ENCODE data around the gene WDR48. TPM values are rescaled to one million over a fixed set of nuclear protein-coding genes. Genes with fewer than 3 reads are reported as not detected.

The WDR48 gene
- total RNA-seq, 2 experiments from 2014 or later = 38.0 to 43.2 TPM

DNA sequence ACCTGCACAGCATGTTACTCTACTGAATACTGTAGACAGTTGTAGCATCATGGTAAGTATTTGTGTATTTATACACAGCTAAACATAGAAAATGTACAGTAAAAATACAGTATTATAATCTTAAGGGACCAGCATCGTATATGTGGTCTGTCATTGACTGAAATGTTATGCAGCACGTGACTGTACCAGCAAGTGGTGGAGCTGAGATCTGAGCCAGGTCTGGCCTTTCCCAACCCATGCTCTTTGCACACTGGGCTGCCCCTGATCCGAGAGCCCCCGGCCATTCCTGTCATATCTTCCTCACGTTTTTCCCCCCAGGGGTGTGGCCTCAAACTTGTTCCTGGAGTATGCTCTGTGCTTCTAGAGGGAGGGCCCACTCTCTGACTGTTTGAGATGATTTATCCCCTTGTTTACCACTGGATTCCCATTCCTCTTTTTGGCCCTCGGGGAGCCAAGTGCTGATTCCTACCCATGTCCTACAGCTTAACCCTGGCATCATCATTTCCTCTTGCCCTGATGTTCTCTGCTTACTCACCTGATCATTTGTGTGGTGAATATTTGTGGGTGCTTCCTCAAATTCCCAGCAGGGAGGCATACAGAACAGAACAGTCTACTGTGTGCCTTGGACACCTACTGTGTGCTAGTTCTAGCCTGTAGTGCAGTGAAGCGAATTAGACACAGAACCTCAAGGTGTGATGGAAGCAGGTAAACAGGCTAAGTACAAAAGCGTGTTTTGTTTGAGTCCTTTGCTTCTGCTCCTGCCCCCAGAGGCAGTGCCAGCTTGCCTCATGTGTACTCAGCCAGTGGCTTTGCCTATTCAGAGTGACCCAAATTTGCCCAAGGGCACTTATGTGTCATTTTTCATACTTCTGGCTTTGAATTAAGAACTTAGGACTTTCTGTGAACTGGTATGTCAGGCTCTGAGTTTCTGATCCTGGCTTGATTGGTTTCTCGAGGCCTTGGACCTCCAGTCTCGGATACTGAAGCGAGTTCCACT is 80.6 kb downstream of the WDR48 start:
- ChIA-PET CTCF (interaction anchor here (1.3 kb wide), 1 partner anchor 159 kb away, joined by 3 read pairs; no protein-coding TSS in a partner anchor), POLR2A (no interaction called here)

DNA sequence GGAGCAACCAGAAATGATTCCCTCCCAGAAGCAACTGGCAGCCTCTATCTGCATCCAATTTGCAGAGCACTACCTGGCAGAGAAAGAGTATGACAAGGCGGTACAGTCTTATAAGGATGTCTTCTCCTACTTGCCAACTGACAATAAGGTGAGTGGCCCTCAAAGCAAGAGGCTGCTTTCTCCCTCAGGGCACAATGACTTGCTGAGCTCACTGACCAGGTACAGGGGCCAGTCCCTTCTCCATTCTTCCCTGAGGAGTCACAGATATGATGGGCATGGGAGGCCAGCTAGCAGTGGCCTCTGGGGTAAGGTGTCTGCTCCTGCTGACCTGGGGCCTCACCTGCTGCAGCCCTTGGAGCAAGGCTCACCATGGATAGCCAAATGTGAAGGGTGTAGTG is 81.3 kb downstream of the WDR48 start:
- POLR2A ChIA-PET = no interaction called here

DNA sequence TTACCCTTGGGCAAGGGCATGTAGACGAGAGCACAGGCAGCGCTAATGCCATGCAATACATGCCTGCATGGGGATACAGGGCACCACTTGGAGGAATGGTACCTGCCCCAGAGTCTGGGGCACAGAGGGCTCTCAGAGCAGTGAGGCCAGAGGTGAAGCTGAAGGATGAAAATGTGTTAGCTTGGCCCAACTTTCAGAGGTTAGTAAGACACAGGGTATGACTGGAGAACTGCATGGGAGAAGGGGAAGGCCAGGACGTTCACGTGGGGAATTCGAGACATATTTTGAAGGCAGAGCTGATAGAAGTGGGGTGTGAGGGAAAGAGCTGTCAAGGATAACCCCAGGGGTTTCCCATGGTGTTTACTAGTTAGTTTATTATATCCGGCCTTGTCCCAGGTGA is 82.0 kb downstream of the WDR48 start:
- ChIA-PET POLR2A (no interaction called here), CTCF (interaction anchor here (1.3 to 2.1 kb wide), 2 partner anchors 154 to 158 kb away, joined by 3 to 7 read pairs; no protein-coding TSS in a partner anchor)

More for the DNA sequence above, 81.3 kb downstream of the WDR48 start:
- CTCF ChIA-PET = interaction anchor here (1.3 to 2.1 kb wide), 2 partner anchors 155 to 158 kb away, joined by 3 to 7 read pairs; no protein-coding TSS in a partner anchor

DNA sequence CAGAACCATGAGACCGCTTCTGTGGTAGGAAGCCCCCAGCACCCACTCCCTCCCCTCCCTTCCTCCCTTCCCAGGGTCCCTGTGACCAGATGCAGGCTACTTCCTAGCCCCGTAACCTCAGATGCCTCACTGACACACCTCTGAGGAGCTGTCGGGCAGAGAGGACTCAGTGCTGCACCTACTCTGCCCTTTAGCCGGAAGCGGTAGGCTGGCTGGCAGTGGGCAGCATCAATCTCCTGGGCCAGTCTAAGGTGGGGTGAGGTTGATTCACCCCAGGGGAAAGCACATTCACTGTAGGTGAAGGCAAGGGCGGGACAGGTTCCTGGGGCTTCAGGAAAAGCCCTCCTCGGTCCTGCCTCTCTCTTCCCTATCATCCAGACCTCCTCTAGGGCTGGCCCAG is 82.5 kb downstream of the WDR48 start:
- POLR2A ChIA-PET = no interaction called here
- CTCF ChIA-PET = interaction anchor here (2.1 kb wide), 1 partner anchor 154 kb away, joined by 7 read pairs; no protein-coding TSS in a partner anchor

DNA sequence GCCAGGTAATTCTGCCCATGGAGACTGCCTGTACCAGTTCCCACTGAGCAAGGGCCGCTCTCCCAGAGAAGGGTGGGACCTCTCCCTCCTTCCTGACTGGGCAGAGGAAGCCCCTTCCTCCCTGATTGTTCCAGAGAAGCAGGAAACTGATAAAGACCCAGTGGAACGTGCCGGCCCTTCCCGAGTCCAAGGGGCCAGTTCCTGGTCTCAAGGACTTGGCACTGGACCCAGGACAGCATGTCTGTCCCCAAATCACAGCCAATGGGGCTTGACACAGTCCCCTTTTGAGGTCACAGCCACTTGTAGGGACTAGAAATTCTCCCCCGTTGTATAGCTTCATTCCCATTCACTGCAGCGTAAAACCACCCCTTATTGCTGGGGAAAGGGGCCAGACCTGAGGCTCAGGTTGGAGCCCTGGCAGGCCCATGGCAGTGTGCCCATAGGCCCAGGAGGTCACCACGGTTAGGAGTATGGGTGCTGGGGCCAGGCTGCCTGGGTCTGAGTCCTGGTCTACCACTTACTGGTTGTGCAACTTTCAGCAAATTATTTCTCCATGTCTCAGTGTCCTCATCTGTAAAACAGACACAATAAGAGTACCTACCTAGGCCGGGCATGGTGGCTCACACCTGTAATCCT is 83.5 kb downstream of the WDR48 start:
- POLR2A ChIA-PET = no interaction called here
- CTCF ChIA-PET = interaction anchor here (2.1 kb wide), 1 partner anchor 153 kb away, joined by 7 read pairs; no protein-coding TSS in a partner anchor

DNA sequence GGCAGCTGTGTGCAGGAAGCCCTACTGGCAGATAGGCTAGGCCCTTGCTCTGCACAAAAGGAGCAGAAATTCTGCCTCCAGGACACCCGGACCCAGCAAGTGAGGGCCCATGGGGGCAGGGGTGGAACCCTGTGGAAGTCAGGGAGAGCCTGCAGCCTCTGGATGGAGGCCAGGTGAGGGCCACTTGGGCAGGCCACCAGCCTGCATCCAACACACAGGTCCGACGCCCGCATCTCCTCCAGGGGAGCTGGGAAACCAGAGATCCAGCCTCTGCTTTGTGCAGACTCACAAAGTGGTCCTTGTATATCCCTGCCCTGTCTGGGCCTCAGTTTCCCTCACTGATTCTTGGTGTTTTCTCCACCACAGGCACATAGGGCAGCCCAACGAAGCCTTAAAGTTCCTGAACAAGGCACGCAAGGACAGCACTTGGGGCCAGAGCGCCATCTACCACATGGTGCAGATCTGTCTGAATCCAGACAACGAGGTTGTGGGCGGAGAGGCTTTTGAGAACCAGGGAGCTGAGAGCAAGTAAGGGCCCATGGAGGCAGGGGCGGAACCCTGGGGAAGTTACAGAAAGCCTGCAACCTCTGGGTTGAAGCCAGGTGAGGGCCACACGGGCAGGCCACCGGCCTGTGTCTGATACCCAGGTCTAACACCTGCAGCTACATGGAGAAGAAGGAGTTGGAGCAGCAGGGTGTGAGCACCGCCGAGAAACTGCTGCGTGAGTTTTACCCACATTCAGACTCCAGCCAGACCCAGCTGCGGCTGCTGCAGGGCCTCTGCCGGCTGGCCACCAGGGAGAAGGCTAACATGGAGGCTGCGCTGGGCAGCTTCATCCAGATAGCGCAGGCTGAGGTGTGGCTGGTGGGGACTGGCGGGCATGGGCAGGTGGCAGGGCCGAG is 85.0 kb downstream of the WDR48 start:
- POLR2A ChIA-PET = interaction anchor here (0.6 to 1.1 kb wide), 2 partner anchors 11 to 279 kb away, joined by 3 to 4 read pairs; no protein-coding TSS in a partner anchor
- CTCF ChIA-PET = no interaction called here

DNA sequence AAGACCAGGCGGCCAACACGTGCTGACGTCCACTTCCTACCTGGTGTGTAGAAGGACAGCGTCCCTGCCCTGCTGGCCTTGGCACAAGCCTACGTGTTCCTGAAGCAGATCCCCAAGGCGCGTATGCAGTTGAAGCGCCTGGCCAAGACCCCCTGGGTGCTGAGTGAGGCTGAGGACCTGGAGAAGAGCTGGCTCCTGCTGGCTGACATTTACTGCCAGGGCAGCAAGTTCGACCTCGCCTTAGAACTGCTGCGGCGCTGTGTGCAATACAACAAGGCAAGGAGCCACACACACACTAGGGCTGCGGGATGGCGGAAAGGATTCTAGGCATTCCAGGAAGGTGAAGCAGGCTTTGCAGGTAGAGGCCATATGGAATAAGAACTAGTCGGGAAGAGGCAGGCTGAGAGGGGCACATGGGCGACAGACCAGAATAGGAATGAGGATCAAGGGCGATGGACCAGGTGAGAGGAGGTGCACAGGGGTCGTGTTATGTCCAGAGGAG is 85.7 kb downstream of the WDR48 start:
- ChIA-PET POLR2A (interaction anchor here (0.6 kb wide), 1 partner anchor 278 kb away, joined by 3 read pairs; no protein-coding TSS in a partner anchor), CTCF (no interaction called here)

DNA sequence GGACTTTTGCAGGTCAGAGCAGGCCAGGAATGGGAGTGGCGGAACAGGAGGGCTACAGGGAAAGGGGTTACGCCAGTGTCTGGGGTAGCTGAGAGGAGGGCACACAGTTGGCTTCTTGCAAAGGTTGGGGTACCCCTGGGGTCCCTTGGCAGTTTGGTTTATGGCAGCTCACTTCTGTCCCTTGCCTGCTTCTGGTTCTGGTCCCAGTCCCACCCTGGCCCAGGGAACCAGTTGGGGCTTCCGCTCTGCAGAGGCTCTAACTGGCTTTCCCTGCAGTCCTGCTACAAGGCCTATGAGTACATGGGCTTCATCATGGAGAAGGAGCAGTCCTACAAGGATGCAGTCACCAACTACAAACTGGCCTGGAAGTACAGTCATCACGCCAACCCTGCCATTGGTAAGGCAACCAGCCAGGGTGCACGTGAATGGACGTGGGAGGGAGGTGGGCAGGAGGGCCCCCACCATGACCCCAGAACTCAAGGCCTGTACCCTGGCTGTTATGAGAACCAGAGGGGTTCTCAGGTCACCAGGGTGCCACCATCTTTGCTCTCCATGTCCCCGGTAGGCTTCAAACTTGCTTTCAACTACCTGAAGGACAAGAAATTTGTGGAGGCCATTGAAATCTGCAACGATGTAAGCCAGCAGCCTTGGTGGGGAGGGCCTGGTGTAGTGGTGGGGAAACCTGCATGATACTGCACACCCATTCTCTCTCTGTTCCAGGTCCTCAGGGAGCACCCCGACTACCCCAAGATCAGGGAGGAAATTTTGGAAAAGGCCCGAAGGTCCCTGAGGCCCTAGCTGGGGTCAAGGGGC is 86.4 kb downstream of the WDR48 start:
- CTCF ChIA-PET = interaction anchor here (1.6 kb wide), 1 partner anchor 150 kb away, joined by 5 read pairs; no protein-coding TSS in a partner anchor
- POLR2A ChIA-PET = no interaction called here

DNA sequence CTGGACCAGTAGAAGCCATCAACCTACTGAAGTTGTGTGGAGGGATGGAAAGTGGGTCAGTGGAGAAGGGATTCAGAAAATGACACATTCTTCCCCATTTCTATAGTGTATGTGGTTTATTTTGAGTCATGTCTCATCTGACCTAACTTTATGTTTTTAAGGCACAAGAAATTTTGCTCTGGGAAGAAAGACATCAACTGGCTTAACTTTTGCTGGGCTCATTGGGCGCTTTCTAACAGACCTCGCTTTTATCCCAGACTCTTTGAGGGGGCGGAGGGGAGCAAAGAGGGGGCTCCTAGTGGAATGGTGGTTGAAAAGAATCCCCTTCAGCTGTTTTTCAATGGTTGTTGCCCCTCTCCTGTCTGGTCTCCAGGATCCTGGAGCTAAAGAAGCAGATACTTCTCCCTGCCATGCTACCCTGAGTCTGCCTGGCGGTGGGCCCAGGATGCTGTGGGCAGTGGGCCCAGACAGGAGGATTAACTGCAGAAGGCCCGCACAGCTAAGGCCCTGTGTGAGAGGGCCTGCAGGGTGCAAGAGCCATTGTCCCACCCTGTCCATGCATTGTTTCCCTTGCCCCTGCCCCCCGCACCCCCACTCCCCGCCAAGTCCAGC is 87.1 kb downstream of the WDR48 start:
- CTCF ChIA-PET = interaction anchor here (1.6 kb wide), 1 partner anchor 150 kb away, joined by 5 read pairs; no protein-coding TSS in a partner anchor
- POLR2A ChIA-PET = no interaction called here

DNA sequence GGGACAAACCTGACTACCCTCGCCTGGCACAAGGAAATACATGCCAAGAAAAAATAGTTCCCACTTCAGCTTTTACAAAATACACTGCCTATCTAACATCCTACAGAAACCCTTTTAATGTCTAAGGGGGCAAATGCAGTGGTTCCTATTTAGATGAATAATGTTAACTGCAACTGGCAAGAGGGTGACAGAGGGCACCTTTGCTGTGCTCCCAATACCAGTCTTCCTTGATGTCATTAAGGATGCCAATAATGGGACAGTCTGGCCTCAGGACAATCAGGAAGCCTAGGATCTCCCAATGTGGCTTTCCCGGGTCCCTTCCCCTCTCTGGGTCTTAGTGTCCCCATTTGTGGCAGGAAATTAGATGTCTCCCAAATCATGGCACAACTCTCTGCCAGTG is 87.6 kb downstream of the WDR48 start:
- CTCF ChIA-PET = interaction anchor here (1.6 kb wide), 1 partner anchor 149 kb away, joined by 5 read pairs; no protein-coding TSS in a partner anchor
- POLR2A ChIA-PET = no interaction called here

DNA sequence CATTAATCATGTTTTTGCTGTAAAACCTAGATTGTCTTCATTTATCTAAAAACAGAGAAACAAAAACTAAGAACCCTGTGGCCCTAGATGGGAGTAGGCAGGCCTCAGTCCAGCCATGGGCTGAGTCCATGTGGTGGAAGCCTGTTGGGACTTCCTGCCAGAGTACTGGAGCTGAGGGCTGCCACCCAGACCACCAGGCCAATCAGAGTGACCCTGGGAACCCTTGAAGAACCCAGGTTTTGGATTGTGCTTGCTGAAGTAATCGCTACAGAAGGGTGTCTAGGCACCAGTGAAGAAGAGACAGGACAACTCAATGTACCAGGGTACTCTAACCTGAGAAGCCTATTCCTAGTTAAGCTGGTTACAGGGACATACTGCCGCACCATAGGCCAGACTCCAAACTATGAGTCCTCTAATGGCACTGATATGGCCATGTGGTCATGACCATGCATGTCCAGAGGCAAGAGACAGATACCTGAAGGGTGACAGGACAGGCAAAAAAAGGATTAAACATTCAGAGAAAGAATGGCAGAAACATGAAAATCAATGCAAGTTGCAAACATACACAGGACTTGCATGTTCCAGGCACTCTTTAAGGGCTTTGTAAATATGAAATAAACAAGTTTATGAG is 88.6 kb downstream of the WDR48 start:
- ChIA-PET POLR2A (no interaction called here), CTCF (no interaction called here)

DNA sequence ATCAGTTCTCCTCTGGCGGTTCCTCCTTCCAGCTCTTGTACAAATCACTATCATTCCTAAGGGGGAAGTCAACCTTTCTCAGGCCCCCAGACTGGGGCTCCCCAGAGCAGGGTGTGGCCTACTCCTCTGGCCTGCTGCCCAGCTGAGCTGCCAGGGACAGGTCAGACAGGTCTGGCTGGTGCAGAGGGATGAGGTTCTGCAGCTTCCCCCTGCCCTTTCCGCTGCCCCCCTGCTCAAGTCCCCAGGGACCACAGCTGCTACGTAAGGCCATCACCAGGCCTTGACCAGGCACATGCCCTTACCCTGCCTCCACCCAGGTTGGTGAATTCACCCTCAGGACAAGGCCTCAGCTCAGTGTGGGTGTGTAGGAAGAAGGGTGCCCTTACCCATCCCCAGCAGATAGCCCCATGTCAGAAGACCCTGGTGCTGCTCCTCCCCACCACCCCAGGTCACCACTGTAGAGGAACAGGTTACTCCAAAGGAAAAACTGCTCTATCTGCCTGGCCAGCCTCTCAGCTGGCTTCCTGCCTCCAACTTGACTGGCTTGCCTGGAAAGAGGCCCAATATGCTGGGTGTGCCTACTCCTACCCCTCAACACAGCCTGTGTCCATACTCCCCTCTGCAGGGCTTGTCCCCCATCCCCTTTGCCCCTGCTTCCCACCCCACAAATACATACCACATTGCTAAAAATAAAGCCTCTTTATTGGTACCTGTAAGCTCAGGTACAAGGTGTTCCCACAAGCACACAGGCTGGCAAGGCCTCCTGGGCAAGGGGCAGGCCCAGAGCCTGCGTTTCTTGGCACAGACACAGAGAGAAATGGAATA is 89.6 kb downstream of the WDR48 start:
- CTCF ChIA-PET = interaction anchor here (0.9 kb wide), 1 partner anchor 11 kb away, joined by 3 read pairs; no protein-coding TSS in a partner anchor
- POLR2A ChIA-PET = no interaction called here

DNA sequence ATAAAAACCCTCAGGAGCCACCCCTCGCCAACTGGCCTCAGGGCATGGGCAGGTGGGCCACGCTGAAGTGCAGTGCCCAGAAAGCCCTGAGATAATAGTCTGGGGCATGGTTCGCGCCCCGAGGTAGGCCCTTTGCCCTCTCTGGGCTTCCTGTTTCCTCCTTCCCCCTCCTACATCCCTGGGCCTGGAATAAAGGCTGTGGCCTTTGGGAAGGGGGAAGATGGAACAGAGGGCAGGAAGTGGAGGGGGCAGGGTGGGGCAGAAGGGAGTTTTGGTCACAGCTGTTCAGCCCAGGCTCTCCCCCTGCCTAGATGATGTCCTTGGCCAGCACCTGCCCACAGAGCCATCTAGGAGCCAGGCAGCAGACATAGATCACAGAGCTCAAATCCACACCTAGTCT is 90.3 kb downstream of the WDR48 start:
- ChIA-PET POLR2A (no interaction called here), CTCF (interaction anchor here (0.9 kb wide), 1 partner anchor 11 kb away, joined by 3 read pairs; no protein-coding TSS in a partner anchor)

DNA sequence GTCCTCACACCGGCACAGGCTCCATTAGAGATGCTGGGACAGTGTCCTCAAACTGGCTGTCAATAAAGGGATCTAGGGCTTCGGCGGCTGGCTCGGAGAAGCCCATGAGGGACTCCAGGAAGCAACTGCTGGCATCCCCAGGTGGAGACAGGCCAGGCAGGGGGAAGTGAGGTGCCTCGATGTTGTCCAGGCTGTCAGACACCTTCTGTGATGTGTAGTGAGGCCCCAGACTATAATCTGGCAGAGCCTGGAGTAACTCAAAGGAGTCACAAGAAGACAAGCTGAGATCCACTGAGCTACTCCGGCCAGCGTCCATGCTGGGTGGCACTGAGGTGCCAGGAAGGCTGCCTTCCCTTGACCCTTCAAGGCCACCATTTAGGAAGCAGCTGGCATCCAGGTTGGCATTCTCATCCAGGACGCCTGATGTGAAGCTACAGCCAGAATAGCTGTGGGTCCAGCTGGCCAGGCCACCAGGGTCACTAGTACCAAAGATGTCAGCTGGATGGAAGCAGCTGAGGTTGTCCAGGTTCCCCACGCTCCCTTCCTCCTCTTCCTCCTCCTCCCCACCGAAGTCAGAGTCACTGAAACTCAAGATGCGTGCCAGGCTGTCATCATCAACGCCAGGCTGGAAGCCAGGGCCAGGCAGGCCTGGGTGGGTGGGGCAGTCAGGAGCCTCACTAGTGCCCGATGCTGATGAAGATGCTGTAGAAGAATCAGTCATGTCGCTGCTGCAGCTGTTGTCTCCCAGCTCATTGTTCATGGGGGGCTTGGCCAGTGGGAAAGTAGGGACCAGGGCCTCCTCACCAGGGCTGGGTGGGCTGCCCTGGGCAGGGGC is 91.5 kb downstream of the WDR48 start:
- ChIA-PET CTCF (interaction anchor here (0.6 to 0.7 kb wide), 2 partner anchors 146 to 241 kb away, joined by 3 read pairs; no protein-coding TSS in a partner anchor), POLR2A (no interaction called here)

DNA sequence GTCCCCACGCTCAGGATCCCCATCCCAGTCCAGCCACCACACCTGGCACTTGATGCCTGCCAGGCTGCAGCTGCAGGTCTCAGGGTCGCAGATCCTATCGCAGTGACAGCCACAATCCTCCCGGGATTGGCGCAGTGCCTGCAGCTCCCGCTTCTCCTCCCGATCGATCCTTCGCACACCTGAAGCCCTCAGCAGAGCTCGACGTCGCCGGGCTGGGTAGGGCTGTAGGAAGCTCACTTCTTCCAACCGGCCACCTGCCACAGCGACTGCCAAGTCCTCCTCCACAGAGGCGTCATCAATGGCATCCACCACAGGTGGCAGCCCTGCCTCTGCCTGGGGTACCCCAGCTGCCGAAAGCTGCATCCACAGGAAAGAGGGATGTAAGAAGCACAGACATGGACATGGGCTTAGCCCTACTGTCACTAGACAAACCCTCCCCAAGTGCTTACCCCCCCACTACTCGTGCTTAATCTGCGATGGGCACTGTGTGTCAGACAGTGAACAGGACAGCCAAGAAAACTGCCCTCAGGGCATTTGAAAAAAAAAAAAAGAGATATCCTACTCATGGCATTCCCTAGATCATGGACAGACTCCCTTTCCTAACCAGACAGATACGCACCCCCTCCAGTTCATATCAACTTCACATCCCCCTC is 92.4 kb downstream of the WDR48 start:
- ChIA-PET CTCF (interaction anchor here (3.4 kb wide), 1 partner anchor 145 kb away, joined by 15 read pairs; no protein-coding TSS in a partner anchor), POLR2A (interaction anchor here (0.7 kb wide), 1 partner anchor 192 kb away, joined by 5 read pairs; no protein-coding TSS in a partner anchor)

All from activated CD8-positive, alpha-beta memory T cell treated with anti-CD3 and anti-CD28 coated beads for 36 hours (primary cell).